OCI-M2 (cell line): ENCODE results near the gene POLN.

Experiments used
- DNase-seq: peaks from one replicate; lab custom pipeline; 2025; ENCODE audit not compliant: unreplicated experiment; lab: John Stamatoyannopoulos, UW

POLN gene

DNA sequence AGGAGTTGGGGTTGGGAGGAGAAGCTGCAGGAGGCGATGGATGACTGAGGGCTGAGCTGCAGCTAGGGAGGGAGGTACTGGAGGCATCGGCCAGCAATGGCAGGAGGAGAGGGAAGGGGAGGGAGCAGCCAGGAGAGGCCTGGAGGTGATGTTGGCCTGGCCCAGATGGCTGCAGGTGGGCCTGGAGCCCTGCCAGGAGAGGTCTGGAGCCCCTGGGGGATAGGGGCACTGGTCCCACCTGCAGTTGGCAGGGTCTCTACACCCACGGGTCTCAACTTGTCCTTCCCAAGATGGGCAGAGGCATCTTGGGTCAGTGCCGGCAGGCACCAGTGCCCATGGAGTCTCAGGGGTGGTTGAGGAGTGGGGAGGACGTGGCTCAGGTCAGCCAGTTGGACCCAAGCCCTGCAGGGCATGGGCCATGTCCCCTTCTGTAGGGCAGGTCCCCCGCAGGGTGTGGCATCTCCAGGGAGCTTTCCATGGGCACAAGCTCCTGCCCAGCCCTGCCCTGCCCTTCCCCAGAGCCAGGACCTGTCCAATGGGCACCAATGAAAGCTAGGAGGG lies 22.6 kb upstream of the POLN start:
- DNase-seq = no peak

DNA sequence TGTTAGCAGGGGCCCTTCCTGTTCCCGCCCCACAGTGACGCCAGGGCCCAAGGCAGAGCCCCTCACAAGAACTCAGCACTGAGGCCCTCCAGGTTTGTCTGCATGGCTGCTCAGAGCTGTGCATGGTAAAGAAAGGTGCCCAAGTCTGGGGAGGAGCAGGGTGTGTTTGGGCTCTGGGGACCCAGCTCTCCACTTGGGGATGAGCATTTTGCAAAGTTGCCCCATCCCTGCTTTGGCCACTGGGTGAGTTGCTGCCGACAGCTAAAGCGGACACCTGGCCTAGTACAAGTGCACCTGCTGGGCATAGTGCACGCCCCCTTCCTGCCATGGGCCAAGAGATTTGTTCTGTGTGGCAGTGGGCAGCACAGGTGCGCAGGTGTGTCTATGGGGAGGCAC lies 22.0 kb upstream of the POLN start:
- DNase-seq = no peak

DNA sequence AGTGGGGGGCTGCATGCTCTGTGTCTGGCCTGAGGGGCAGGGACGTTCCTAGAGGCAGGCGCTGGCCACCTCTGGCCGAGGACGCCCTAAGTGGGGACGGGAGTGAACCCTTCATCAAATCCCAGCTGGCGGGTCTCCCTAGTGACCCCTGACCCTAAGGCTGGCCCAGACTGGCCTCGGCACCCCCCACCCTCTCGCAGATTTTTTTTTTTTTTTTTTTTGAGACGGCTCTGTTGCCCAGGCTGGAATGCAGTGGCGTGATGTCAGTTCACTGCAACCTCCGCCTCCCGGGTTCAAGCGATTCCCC lies 21.0 kb upstream of the POLN start:
- no peak for DNase-seq

DNA sequence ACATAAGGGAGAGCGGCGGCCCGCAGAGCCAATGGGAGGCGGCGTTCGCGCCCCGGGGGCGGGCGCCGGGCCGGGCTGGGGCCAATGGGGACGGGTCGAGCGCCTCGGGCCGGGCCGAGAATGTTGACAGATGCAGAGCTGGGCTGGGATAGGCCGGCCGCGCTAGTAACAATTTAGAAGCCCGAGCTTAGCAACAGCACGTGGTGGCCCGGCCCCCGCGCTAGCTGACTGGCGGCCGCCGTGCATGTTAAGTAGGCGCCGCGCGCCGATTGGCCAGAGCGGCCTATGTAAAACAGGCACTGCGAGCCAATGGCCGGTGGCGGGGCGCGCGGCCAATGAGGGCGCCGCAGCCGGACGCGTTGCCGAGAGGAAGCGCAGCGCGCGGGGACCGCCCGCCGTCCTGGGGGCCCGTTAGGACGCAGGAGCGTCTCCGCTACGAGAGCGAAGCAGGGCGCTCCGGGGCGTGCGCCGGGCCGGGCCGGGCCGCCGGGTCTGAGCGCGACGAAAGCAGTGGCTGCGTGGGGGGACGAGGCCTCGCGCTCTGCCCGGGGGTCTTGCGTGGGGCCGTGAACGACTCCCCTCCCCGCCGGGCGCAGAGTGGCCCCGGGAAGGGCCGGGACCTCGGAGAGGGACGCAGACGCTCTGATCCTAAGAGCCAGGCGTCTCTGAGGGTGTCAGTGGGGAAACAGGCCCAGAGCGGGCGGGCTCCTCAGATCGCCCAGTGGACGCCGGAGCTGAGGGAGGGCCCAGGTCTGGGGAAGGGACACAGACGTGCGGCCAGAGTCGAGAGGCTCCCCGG lies 20.4 kb upstream of the POLN start:
- peak; percentile 70 for DNase-seq

DNA sequence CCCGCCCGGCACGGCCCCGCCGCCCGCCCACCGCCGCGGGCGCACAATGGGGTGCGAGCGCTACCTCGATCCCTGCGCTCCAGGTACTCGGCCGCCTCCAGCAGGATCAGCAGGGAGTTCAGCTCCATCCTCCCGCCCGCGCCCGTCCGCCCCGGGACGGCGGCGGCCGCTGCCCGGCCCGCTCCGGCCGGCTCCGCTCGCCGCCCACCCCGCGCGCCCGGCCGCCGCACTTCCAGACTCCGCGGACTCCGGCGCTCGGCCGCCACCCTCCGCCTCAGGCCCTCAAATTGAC lies 19.9 kb upstream of the POLN start, which contains the start of gene MXD4:
TSS of gene MXD4 (minus strand) at position 257 of the 292 bp plus-strand sequence. CDS start at position 128, 129 bp downstream.
- DNase-seq = no peak

DNA sequence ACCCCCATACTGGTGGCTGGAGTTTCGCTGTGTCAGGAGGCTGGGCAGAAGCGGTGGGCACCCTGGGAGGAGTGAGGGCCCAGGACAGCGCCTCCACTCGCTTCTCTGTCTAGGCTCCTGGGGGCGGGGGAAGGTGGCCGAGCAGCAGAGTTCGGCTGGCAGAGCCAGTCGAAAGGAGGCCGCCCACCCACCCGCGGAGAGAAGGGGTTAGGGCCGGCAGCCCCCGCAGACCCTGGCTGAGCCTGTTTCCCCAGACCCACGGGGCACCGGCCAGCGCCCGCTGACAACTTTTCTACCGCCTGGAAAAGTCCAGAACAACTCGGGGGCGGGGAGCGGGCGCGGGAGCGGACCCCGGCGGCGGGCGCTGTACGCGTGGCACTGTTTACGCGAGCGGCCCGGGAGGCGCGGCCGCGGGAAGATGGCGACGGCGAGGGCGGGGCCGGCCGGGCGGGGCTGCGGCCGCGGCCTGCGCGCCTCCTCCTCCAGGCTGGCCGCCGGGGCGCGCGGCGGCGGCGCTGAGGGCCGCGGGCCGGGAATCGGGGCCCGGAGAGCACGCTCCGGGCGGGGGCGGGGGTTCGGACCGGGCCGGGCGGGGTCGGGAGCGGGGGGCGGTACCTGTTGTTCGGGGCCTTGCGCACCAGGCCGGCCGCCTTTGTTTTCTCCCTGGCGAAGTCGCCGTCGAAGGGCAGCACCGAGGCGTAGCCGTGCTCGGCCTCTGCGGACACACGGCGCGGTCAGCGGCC lies 19.4 kb upstream of the POLN start:
- no peak for DNase-seq

DNA sequence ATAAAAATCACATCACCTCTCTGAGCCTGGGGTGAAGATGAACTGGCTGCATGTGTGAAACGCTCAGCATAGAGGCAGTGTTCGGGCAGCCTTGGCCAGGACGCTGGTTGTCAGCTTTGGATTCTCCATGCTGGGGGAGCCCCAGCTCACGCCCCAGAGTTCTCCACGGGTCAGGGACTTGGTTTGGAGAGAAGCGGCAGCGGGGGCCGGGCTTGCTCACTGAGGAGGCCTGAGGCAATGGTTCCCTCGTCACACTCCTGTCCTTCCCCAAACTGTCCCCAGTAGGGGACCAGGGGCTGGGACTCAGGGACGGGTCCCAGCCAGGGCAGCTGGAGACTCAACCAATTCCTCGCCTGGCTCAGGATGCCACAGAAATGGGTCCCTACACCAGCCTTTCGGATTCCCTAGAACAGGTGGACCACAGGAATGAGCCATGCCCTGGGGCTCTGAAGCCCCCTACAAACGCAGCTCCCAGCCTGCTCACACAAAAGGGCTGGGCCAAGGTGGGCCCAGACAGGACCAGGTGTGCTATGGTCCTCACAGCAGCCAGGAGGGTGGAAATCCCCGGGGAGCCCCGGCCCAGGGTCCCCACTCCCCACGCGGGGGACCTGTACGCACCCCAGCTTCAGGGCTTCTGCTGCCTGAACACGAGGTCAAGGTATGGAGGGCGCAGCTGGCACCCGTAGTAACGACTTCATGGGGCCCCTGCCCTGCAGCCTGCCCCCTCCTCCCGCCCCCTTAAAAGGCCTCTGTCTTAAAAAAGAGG lies 18.6 kb upstream of the POLN start:
- DNase-seq = no peak

DNA sequence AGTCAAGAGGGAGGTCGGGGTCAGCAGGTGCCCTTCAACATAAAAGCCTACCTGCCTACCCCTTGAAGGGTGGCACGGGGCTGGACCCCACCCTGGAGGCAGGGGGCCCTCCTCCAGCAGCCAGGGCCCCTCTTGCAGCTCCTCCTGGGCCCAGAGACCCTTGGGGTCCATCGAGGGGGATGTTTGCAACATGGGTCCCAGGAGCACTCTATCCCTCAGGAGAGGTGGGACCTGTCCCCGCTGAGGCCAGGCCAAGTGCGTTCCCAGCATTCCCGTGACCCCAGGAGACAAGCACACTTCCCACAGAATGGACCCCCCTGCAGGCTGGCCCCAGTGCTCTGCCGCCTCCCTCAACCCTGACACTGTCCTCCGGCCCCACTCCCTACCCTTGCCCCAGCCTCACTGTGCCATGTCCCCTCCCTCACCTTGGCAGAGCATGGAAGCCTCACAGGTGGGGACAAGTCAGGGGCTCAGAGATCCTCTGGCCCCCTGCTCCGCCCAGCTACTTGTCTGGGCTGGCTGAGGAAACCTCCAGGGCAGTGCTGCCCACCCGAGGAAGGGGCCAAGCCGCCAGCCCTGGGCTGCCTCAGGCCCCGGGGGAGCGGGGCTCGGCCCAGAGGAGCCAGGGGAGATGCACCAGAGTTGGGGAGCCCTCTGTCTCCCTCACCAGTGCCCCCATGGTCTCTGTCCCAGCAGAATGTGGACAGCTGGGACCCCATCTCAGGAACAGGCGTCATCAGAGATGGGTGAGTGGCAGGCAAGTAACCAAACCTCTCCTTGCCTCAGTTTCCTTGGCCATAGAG lies 17.8 kb upstream of the POLN start:
- no peak for DNase-seq

DNA sequence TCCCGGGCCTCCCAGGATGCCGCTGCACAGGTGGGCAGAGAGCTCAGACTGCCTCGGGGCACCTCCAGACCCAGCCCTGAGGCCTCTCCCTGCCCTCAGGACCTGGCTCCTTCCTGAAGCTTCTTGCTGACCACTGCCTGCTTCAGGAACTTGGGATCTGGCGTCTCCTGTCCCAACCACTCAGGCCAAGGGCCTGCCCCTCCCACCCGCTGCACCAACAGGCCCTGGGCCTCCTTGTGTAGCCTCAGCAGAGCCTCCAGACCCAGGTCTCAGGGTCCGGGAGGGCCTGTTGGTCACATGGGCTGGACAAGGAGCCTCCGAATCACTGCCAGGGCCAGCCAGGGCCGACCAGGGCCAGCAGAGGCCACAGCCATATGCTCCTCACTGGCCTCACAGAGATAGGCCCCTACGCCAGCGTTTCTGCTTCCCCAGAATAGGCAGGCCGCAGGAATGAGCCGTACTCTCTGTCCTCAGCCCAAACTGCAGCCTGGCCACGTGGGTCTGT lies 17.2 kb upstream of the POLN start:
- DNase-seq = no peak

DNA sequence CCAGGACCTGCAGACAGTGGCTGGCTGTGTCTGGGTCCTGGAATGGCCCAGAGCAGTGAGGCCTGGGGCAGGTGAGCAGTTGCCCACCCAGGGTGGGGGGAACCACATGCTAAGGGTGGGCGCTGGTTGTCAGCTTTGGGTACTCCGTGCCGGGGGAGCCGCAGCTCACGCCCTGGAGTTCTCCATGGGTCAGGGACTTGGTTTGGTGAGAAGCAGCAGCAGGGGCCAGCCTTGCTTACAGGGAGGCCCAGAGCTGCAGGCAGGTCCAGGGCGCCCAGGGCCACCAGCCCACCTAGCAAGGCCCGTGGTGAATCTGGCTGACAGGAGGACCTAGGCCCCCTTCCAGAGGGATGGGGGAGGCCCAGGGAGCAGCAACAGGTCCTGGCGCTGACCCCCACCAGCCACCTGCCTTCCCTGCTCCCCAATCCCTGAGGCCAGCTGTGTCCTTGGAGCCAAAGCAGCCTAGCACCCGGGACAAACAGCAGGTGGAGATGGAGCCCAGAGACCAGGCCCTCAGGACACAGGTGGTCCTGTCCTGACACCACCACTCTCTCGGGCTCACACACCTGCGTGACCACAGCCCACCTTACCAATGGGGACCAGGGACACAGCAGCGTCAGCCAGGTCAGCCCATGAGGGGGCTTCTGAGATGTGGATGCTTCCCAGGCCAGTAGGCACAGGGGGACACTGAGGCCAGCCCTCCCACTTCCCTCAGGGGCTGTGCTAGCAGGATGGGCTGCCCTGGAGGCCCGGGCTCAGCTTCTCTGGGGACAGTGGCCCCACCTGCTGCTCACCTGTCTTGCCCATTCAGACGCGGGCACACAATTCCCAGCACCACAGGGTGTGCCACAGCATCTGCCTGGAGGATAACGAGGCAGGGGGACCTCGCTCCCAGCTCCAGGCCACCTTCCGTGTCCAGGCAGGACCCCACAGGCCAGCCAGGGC lies 16.4 kb upstream of the POLN start:
- DNase-seq = no peak

DNA sequence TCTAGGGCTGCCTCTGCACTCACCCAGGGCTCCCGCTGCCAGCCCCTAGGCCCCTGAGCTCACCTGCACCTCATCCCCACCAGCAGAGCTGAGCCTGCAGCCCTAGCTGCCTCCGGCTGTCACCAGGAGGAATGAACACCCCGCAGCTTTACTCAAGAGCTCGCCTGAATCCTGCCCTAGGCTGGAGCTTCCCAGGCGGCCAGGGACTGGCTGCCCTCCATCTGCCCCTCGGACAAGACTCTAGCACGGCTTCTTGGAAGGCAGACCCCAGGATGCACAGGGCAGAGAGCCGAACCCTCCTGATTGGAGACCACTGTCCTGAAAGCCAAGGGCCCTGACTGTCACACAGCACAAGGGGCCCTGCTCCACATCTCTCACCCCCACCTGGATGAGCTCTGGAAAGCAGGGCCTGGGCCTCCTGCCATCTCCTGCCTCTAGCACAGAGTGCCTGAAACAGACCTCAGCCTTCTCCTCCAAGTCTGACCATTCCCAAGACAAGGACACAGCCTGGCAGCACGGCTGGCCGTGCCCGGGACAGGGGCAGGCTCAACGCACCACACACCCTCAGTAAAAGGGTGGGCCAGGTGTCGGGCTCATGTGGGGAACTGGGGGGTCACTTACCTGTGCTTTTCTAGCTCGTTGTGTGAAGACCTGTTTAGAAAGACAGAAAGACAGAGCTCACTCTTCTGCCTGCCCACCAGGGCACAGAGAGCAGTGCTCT lies 15.6 kb upstream of the POLN start:
- DNase-seq = no peak

DNA sequence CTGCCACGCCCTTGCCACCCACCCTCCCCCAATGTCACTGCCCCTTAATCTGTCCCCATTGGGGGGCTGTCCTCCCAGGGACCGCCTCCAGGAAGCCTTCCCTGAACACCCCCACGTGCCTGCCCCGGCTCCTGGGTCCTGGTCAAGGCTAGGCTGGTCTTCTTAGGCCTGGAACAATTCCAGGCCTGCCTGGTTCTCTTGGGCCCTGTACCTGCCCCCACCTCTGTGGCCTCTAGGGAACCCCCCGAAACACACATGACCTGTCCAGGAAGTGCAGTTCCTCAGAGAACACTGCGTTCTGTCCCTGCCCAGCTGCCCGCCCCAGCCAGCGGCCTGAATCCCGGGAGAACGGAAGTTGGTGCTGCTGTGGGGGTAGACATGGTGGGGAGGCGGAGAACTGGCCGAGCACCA lies 14.9 kb upstream of the POLN start:
- DNase-seq = no peak

DNA sequence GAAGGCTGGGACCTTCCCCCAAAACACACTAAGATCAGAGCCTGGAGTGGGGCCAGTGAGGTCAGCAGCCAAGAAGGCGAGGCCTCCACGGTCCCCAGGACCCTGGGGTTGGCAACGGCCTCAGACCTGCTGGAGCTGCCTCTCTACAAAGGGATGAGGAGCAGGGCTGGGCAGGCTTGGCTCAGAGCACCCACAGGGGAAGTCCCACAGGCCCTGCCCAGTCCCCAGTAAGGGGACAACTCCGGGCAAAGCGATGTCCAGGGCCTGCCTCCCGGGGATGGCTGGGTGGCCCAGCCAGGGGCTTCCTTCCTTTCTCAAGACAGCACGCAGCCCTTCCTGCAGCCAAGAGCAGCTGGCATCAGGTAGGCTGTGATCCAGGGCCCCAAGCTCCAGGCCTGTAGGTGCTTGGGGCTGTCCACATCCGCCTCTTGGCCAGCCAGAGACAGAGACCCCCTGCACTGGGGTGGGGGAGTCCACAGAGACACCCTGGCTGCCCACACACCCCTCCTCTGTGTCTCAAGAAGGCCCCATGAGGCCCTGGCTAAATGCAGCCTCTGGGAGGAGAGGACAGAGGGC lies 14.3 kb upstream of the POLN start:
- no peak for DNase-seq

DNA sequence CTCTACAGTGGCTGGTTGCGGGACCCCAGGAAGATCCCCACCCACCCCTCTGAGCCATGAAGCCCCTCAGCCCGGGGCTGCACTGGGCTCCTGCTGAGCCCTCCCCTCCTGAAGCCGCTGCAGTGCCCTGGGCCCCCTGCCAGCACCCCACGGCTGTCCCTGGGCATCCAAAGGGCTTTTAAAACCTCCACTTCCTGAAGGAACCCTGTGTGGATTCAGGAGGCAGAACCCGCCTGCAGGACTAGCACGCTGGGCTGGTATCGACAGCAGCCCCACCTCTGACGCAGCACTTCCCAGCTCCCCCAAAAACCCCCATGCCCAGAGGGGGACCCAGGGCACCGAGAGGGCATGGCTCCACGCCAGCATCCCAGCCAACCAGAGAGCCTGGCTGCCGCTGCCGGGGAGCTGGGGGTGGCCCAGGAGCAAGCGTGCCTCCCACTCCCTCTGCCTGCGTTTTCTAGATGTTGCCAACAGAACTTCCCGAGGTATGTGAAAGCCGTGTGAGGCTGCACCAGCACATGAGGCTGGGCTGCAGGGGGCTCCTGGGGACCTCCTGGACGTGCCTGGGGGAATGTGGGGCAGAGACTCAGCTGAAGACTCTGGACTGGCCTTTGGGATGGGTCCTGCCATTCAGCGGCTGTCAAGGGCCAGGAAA lies 13.7 kb upstream of the POLN start:
- DNase-seq = no peak

DNA sequence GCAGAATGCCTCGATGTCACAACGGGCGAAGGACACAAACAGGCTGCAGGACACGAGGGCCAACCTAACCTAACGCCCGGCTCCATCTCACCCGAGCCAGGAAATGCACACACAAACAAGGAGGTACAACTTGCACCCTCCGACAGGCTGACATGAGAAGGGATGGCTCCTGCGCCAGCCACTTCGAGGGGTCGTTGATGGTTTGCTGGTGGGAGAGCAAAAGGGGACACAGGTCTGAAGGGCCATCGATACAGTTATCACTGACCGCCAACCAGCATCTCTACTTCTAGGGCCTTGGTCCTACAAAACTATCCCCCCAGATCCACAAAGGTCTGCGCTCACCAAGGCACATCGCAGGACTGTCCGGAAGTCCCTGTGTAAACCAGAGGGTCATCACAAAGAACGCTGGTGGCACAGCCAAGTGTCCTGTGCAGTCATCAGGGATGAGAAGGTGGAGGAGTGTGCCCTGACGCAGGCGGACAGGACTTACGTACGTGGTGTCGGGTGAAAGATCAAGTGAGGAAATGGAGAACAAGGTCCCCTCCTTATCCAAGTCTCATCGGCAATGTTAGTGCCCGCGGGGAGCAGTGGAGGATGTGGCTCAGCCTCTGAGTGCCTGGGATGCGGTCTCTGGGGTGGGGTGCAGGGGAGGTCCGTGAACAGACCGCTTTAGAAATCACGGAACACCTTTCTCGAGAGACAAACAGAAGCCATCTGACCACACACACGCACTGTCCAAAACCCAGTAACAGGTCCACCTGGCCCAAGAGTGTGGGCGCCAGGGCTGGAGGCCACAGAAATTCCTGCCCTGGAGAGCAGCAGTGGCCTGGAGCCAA lies 13.0 kb upstream of the POLN start:
- DNase-seq = no peak

DNA sequence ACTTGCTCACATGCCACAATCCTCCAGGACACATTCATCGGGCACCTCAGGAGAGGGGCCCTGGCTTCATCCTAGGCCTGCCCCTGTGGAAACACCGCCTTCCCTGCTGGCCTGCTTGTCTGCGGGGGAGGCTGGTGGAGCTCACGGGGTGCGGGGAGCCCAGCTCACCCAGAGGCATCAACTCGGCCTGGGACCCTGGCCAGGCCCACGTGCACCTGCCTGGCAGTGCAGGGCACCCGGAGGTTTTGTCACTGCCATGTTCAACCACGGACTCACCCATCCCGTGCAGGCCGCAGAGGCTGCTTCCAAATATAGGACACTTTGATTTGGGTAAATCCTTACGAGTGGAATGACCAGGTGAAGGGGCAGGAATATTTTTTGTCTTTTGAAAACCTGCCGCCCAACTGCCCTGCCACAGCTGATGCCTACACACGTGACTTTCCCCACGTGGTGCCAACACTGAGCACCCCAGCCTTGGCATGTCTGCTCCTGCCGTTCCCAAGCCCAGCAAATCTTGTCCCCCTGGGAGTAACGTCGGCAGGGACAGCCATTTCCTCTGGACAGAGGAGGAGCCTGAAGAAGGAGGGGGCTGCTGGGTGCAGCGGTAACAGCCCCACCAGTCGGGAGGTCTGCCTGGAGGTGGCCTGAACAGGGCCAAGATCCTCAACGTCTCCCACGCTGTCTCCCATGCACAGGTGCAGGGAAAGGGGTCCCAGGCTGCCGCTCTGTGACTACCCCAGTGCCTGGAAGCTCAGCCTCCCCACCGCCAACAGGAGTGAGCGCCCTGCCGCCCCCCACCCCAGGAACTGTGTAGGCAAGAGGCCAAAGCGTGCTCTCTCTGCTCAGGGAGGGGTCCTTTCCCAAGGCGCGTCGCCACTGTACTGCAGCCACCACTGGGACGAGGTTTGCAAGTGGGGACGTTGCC lies 11.5 kb upstream of the POLN start:
- no peak for DNase-seq
